Lower leg skin (tissue), 3 donors: ENCODE results near the gene TPSAB1.

Source experiments
- CTCF ChIP-seq, 3 donors: fragments of 450-650 bp; IDR thresholded peaks; one replicate each; pipeline ENCODE4 v1.5.1; 2016; ENCODE audit warnings: antibody characterized with exemption in 3 of 3, mild to moderate bottlenecking in 3 of 3, moderate library complexity in 2 of 3
- POLR2A ChIP-seq, 2 donors: fragments of 450-650 bp; IDR thresholded peaks; one replicate each; pipeline ENCODE4 v1.6.1; 2016 to 2017; ENCODE audit warnings: antibody characterized with exemption in 2 of 2, mild to moderate bottlenecking in 1 of 2, moderate library complexity in 1 of 2

GRCh38 chr16:1277151-1277598 lies 36.7 kb downstream of the TPSAB1 start:
- TF ChIP-seq CTCF (IDR thresholded peaks at IDR 0.05) (no peak), POLR2A (IDR thresholded peaks at IDR 0.05) (no peak)
